Pancreas (tissue), 10 donors: ENCODE measurements around the gene C1orf122. TPM values are rescaled to one million over a fixed set of nuclear protein-coding genes. Genes with fewer than 3 reads are reported as not detected.

Source experiments
- ATAC-seq, 4 donors: fragments of 200-7000 bp; cut with Tn5 transposase; one replicate each; pipeline versions ENCODE4 v1.8.0 to v1.9.1; 2020; ENCODE audit warnings: mild to moderate bottlenecking in 4 of 4, moderate library complexity in 4 of 4
- DNase-seq, 6 donors: peaks; one replicate each; pipeline ENCODE4 v3.0.0-alpha.2; 2020
- FAIRE-seq: peaks from 2 replicates; lab custom pipeline; 2012; peaks lifted over from hg19 to GRCh38; lab: Jason Lieb, UNC
- H3K27ac ChIP-seq, 4 donors: fragments of 200-600 bp; sonication (generic); 1 replicate in 3 of 4; 2 replicates in 1 of 4; pipeline versions ENCODE4 v1.5.0 to v1.8.0; 2020
- H3K27me3 ChIP-seq, 4 donors: fragments of 200-600 bp; one replicate each; pipeline ENCODE4 v1.8.0; 2021
- H3K36me3 ChIP-seq, 3 donors: fragments of 200-600 bp; sonication (generic) in 1 of 3; one replicate each; pipeline versions ENCODE4 v1.5.0 to v1.8.0; 2020 to 2021
- H3K4me1 ChIP-seq, 3 donors: fragments of 200-600 bp; one replicate each; pipeline ENCODE4 v1.8.0; 2021
- H3K4me3 ChIP-seq, 4 donors: fragments of 200-600 bp; sonication (generic) in 2 of 4; one replicate each; pipeline versions ENCODE4 v1.5.0 to v1.8.0; 2020 to 2021
- H3K9me3 ChIP-seq, 4 donors: fragments of 200-600 bp; one replicate each; pipeline ENCODE4 v1.8.0; 2021
- WGBS, 2 donors: extraction: QIAGEN DNeasy Blood & Tissue Kit; methylation state at CpG; one replicate each; pipeline ENCODE4 v1.1.7; 2013; 5-methylcytosine and 5-hydroxymethylcytosine counted together
- intact Hi-C, 3 donors: fragments of 100-400 bp; cut with DNase I; formaldehyde crosslinking; loops; one replicate each; pipeline versions ENCODE4 v1.11.1 to v1.14.2; 2022
- polyA plus RNA-seq, 2 donors: library from polyadenylated mRNA; stranded (reverse); fragments of 200-250 nt; gene quantifications; one replicate each; pipeline ENCODE4 v1.2.3, GENCODE V29; 2013
- total RNA-seq, 6 donors: library from RNA; stranded (reverse); fragmentation: NEBNext Ultra II Directional in 4 of 6; extraction: Animal tissue kit (Norgen Biotek cat#: 25700) in 4 of 6; gene quantifications; one replicate each; pipeline versions ENCODE4 v1.2.1 to v1.2.4, GENCODE V29; 2021 to 2023
- TF ChIP-seq, protein P1 (sequence below), 4 donors: fragments of 200-600 bp; sonication (generic) in 3 of 4; IDR thresholded peaks; one replicate each; pipeline versions ENCODE4 v1.5.0 to v1.8.0; 2021; ENCODE audit warnings: antibody characterized with exemption in 4 of 4
- donor health status: healthy with polysubstance abuse.
- donor health status: DM: no; HTN: no; CAD: no; lungs with moderate emphysema.
- donor health status: DM: no; HTN: no; CAD: no.
- donor health status: control.
- donor health status: control.
- donor health status: Bipolar disorder and iron deficiency.
- donor health status: DM: yes; HTN: yes; CAD: no.
- donor health status: DM: no; HTN: no; CAD: no.
- donor health status: DM: no; HTN: no; CAD: no.
- donor health status: DM: yes; HTN: yes; CAD: no.

The C1orf122 gene
- total and polyA plus RNA-seq, 8 donors: 18.2 to 46.1 (median 23.4) TPM

DNA sequence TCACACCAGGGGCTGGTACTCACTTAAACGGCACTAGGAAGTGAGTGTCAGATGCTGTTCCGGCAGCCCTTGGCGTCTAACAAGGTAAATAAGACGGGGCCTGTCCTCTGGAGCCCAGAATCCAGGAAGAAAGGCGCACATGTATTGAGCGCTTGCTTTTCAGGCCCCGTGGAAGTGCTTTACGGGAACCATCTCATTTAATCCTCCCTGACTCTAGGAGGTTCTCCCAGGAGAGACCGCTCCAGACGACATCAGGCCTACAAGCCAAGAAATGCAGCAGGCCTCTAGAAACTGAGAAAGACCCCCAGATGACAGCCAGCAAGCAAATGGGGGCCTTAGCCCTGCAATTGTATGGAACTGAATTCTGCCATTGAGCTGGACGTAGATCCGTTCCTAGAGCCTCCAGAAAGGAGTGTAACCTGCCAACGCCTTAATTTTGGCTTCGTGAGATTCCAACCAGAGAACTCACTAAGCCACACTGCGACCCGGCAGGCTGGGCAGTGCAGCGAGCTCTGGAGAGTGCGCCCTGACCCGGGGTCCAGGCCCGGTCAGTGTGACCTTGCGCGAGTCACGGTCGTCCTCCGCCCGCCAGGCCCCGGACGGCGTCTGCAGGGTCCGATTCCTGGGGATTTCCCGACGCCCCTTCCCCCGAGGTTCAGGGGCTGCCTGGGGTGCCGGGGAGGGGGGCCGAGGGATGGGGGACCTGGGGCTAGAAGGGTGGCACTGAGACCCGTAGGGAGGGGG is 14.5 kb upstream of the C1orf122 start:
- Histone ChIP-seq H3K27ac (no peak overlapping the region), H3K27me3 (peaks cover 0 to 3% (median 0%) of the 10 kb centered on the region in 4 donors), H3K4me1 (peaks cover 0 to 5% (median 0%) of the 10 kb centered on the region in 3 donors), H3K36me3 (no peaks in the 10 kb centered on the region), H3K9me3 (no peaks in the 10 kb centered on the region), H3K4me3 (peak overlapping the region; percentile 37 to 62 (median 51))
- intact Hi-C loops: no loop called here
- WGBS, 2 donors: 34 to 36% methylated on average over 34 to 36 of the region's 36 CpGs
- DNase-seq (peak in 2 of 6 donors; percentile 60 to 72), FAIRE-seq (no peak), ATAC-seq (peak in 2 of 4 donors; percentile 7 to 10)
- TF ChIP-seq, protein P1, sequence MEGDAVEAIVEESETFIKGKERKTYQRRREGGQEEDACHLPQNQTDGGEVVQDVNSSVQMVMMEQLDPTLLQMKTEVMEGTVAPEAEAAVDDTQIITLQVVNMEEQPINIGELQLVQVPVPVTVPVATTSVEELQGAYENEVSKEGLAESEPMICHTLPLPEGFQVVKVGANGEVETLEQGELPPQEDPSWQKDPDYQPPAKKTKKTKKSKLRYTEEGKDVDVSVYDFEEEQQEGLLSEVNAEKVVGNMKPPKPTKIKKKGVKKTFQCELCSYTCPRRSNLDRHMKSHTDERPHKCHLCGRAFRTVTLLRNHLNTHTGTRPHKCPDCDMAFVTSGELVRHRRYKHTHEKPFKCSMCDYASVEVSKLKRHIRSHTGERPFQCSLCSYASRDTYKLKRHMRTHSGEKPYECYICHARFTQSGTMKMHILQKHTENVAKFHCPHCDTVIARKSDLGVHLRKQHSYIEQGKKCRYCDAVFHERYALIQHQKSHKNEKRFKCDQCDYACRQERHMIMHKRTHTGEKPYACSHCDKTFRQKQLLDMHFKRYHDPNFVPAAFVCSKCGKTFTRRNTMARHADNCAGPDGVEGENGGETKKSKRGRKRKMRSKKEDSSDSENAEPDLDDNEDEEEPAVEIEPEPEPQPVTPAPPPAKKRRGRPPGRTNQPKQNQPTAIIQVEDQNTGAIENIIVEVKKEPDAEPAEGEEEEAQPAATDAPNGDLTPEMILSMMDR (IDR thresholded peaks at IDR 0.05): no peak

DNA sequence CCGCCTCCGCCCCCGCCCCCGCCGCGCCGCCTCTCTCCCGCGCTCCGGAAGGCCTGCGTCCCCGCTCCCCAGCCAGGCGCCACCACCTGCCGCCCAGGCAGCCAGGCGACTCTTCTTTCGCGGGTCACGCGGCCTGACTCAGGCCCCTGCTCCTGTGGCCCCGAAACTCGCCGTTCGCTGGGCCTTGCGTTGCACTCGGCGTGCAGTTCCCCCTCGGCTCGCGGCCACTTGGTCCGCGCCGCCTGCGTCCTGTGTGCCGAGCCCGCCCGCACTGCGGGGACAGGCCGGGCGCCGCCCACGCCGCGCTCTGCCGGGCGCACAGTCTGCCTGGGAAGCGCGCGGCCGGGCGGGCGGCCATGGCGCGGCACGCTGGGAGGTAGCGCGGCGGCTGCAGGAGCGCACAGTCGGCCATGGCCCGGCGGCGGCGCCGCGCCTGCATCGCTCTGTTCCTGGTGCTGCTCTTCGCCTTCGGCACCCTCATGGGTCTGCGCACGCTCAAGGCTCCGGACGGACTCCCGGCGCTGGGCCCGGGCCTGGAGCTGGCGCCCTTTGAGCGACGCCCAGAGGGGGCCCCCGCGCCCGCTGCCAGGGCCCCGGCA is 13.7 kb upstream of the C1orf122 start, which contains the start of gene MANEAL:
Gene MANEAL, plus strand, starts transcription at position 75 of the 599 bp plus-strand sequence. Its CDS starts 336 bp downstream, at position 411.
- Histone ChIP-seq H3K27me3 (no peaks in the 10 kb centered on the region), H3K9me3 (no peaks in the 10 kb centered on the region), H3K27ac (no peak within 1 kb of the TSS), H3K4me3 (peak within 1 kb of the TSS; percentile 37 to 62 (median 51)), H3K36me3 (no peaks in the 10 kb centered on the region), H3K4me1 (peaks cover 0 to 5% (median 0%) of the 10 kb centered on the region in 3 donors)
- ATAC-seq: peak; percentile 79 to 93 (median 87)
- TF ChIP-seq, protein P1 (IDR thresholded peaks at IDR 0.05): no peak
- 1% methylated on average over 32 to 78 of the region's 82 CpGs for WGBS, 2 donors
- no peak for FAIRE-seq
- intact Hi-C loops: no loop called here
- peak; percentile 35 to 81 (median 64) for DNase-seq

DNA sequence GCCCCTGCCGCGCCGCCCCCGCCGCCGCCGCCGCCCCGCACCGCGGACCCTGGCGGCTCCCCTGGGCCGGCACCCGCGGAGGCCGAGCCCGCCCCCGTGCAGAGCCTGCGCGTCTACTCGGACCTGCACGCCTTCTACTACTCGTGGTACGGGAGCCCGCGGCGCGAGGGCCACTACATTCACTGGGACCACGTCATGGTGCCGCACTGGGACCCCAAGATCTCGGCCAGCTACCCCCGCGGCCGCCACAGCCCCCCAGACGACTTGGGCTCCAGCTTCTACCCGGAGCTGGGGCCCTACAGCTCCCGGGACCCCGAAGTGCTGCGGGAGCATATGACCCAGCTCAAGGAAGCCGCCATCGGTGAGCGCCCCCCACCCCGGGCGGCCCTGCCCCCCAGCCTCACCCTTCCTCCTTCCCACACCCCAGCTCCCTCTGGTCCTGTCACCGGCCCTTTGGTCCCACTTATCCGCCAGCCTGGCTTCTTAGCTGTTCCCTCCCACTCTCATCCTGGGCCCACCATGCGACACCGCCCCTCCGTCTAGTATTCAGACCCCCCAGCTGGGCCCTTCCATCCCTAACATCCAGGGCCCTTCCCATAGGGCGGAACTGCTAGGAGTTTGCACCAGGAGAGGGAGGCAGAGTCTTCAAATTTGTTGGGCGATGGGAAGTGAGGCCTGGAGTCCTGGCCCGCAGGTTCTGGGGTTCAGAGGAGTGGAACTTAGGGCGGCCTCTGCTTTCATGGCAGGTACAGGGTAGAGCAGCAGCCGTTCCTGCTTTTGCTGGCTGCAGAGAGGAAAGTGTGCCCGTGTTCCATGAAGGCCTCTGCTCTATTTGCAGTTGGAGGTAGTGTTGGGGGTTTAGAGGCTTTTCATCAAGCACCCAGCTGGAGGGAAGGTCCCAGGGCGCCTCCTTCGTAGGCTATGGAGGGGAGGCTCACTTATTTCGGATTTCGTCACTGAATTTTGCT is 12.9 kb upstream of the C1orf122 start:
- no peak overlapping the region for H3K27ac ChIP-seq
- DNase-seq: peak in 2 of 6 donors; percentile 36 to 80
- peak overlapping the region; percentile 37 to 62 (median 51) for H3K4me3 ChIP-seq
- intact Hi-C loops: no loop called here
- ATAC-seq: peak; percentile 8 to 26 (median 12)
- 15 to 20% methylated on average over 36 to 59 of the region's 59 CpGs for WGBS, 2 donors
- no peaks in the 10 kb centered on the region for H3K36me3 ChIP-seq
- H3K27me3 ChIP-seq: no peaks in the 10 kb centered on the region
- peaks cover 0 to 5% (median 0%) of the 10 kb centered on the region in 3 donors for H3K4me1 ChIP-seq
- no peak for FAIRE-seq
- TF ChIP-seq, protein P1 (IDR thresholded peaks at IDR 0.05): no peak
- H3K9me3 ChIP-seq: no peaks in the 10 kb centered on the region

GRCh38 chr1:37795340-37796125 is 12.1 kb upstream of the C1orf122 start:
- Histone ChIP-seq H3K27ac (no peak overlapping the region), H3K27me3 (no peaks in the 10 kb centered on the region), H3K4me3 (peak overlapping the region in 2 of 4 donors; percentile 54 to 62), H3K36me3 (no peaks in the 10 kb centered on the region), H3K9me3 (no peaks in the 10 kb centered on the region), H3K4me1 (peaks cover 0 to 5% (median 0%) of the 10 kb centered on the region in 3 donors)
- ATAC-seq (peak; percentile 60 to 85 (median 78)), FAIRE-seq (no peak), DNase-seq (peak; percentile 37 to 89 (median 72))
- 29 to 32% methylated on average over 22 of the region's 22 CpGs for WGBS, 2 donors
- intact Hi-C loops: no loop called here
- TF ChIP-seq, protein P1 (IDR thresholded peaks at IDR 0.05): no peak
